Stimulated activated CD4-positive, alpha-beta T cell treated with anti-CD3 and anti-CD28 coated beads, Interleukin-4, amount 100 ng/mL, for 1 hour (primary cell): Measurements from ENCODE around the gene SPAAR.
A peak's percentile ranks its signal among the peaks of the same experiment; 100 is the strongest.
"Not testable (repeated sequence)": the region's sequence is repeated elsewhere in the genome, so short reads cannot be mapped to it uniquely, and the experiment has no call there.

Experiments
- DNase-seq: peaks from one replicate; pipeline ENCODE4 v3.0.0-alpha.2; 2020

The SPAAR gene

GRCh38 chr9:35905051-35905781, 4.1 kb upstream of the SPAAR start:
- DNase-seq = no peak

- DNase-seq = no peak
Measured at GRCh38 chr9:35905912-35906679, 3.2 kb upstream of the SPAAR start, which contains the start of gene HRCT1. Gene HRCT1, plus strand, starts transcription at chr9:35906202. Its CDS starts 86 bp downstream, at chr9:35906288.

GRCh38 chr9:35906923-35907699, 2.2 kb upstream of the SPAAR start:
- no peak for DNase-seq

GRCh38 chr9:35907711-35908503, 1.4 kb upstream of the SPAAR start:
- DNase-seq = no peak

GRCh38 chr9:35908504-35909125, 675 bp upstream of the SPAAR start:
- DNase-seq = no peak

GRCh38 chr9:35909687-35910612, 660 bp downstream of the SPAAR start:
- DNase-seq = no peak

- peak; percentile 35 for DNase-seq
Measured at GRCh38 chr9:35910613-35911359, 1.5 kb downstream of the SPAAR start.

GRCh38 chr9:35911690-35912089, 2.4 kb downstream of the SPAAR start:
- no peak for DNase-seq

- DNase-seq = no peak
Measured at GRCh38 chr9:35912791-35913400, 3.6 kb downstream of the SPAAR start.

- DNase-seq = not testable (repeated sequence)
Measured at GRCh38 chr9:35913429-35913828, 4.1 kb downstream of the SPAAR start.

GRCh38 chr9:35914301-35914807, 5.1 kb downstream of the SPAAR start:
- DNase-seq = no peak

- no peak for DNase-seq
Measured at GRCh38 chr9:35915681-35916294, 6.5 kb downstream of the SPAAR start.

- no peak for DNase-seq
Measured at GRCh38 chr9:35917261-35917660, 8.0 kb downstream of the SPAAR start.

GRCh38 chr9:35918780-35919179, 9.5 kb downstream of the SPAAR start:
- DNase-seq = no peak

GRCh38 chr9:35919212-35920008, 10.1 kb downstream of the SPAAR start:
- no peak for DNase-seq

- no peak for DNase-seq
Measured at GRCh38 chr9:35920051-35920620, 10.8 kb downstream of the SPAAR start.

- DNase-seq = no peak
Measured at GRCh38 chr9:35923598-35923926, 14.3 kb downstream of the SPAAR start.
